Measurements from ENCODE around the gene SCAPER.
"Not testable (repeated sequence)": the region's sequence is repeated elsewhere in the genome, so short reads cannot be mapped to it uniquely, and the experiment has no call there.

The SCAPER gene

DNA sequence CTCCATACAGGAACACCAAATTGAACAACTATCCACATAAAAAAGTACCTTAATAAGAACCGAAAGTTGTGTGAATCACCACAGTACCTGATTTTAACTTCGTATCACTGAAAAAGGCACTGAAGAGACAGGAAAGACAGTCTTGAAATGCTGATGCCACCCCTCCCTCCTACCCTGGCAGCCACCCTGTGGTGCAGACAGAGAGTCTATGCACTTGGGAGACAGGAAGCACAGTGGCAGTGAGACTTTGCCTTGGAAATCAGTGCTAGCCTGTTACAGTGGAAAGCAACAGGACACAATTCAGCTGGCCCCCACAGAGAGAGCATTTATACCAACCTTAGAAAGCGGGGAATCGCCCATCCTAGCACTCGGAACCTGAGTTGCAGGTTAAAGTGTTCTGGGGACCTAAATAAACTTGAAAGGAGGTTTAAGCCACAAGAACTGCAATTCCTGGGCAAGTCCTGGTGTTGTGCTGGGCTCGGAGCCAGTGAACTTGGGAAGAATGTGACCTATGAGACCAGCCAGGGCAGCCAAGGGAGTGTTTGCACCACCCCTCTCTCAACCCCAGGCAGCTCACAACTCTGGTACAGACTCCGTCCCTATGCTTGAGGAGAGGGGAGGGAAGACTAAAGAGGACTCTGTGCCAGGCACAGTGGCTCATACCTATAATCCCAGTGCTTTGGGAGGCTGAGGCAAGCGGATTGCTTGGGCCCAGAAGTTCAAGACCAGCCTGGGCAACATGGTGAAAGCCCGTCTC lies 328.4 kb downstream of the SCAPER start:
- no peak for DNase-seq (ENCODE audit: low spot score)

DNA sequence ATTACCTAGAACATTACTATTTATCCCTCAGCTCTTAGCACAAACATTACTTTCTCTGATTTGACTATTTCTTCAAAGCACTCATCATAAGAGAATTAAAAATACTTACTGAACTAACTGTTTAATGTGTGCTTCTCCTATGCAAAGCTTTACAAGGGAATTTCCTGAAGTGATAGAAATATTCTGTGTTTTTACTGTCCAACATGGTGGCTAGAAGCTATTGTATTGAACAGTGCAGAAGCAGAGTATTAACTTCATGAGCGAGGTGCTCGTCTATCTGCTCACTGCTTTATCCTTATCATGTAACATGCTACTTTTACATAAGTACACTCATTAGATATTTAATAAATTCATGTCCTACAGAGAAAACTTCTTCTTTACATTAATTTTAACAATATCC lies 329.5 kb downstream of the SCAPER start:
- no peak for DNase-seq (ENCODE audit: low spot score)

DNA sequence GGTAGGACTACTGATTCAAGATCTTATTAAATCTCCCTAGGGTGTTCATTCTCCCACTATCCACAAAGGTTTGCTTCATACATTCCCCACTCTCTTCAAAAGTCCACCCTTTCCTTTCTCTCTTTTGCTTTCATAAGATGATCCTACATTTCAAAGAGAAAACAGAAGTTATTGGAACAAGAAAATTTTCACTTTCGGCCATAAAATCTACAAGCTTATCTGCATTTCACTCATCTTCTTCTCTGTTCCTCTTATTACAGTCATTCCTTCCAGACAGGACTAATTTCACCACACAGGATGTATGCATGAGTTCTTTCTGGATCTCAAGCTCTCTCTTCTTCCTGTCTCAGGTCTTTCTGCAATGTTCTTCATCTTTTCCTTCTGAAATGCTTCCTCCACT lies 329.9 kb downstream of the SCAPER start:
- DNase-seq (ENCODE audit: low spot score) = no peak

DNA sequence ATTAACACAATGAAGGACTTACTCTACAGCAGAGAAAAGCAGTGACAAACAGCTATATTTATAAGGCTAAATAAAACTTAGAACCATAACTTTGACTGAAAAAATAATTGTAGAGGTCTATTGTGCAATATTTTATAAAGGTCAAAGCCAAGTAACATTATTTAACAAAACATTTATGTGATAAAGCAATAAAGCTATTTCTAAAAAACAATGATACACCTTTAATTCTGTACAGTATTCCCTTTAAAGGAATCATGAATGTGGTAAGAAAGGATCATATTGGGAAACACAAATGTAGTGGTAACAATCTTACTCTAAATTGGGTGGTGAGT lies 332.2 kb downstream of the SCAPER start:
- no peak for DNase-seq (ENCODE audit: low spot score)

DNA sequence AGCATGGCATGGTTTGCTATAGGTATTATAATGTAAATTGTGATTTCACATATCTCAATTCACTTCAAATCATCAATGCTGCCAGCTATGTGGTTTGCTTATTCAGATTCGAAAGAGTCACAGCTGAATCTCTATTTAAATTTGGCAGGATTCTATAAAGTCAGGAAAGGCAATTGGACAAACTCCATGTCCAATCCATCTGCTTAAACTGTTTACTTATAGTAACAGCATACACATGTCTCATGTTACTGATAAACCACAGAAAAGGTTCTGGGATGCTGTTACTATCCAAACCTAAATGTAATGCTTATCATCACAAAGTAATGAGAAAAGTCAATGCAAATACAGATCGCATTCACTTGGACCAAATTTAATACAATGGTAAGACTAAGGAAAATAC lies 338.9 kb downstream of the SCAPER start:
- DNase-seq (ENCODE audit: low spot score) = no peak

DNA sequence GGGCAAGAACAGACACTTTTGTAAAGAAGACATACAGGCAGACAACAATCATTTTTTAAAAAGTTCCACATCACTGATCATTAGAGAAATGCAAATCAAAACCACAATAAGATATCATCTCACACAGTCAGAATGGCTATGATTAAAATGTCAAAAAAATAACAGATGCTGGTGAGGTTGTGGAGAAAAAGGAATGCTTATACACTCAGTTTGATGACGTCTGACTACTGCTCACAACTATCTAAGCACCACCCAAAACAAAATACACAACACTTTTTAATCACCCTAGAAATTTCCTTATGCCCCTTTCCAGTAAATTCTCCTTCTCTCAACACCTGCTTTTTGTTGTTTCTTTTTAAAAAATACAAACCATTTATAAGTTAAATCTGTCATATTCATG lies 339.8 kb downstream of the SCAPER start:
- DNase-seq (ENCODE audit: low spot score) = no peak

DNA sequence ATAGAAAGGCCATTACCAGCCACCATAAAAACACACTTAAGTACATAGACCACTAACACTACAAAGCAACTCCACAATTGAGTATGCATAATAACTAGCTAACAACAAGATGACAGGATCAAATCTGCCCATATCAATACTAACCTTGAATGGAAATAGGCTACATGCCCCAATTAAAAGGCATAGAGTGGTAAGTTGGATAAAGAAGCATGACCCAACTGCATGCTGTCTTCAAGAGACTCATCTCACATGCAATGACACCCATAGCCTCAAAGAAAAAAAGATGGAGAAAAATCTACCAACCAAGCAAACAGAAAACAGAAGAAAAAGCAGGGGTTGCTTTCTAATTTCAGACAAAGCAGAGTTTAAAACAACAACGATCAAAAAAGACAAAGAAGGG lies 349.9 kb downstream of the SCAPER start:
- no peak for DNase-seq (ENCODE audit: low spot score)

DNA sequence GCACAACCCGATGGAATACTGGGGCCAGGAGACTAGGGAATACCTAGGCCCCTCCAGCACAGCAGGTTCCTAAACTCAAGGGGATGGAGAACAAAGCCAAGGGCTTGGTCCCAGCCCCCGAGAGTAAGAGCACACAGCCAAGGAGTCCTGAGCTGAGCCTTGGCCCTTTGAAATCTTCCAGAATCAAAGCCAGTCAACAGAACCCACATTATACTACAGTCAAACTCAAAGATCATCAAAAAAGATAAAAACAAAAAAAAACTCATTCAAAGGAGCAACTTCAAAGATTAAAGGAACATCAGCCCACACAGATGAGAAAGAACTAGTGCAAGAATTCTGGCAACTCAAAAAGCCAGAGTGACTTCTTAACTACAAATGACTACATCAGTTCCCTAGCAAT lies 351.6 kb downstream of the SCAPER start:
- no peak for DNase-seq (ENCODE audit: low spot score)

DNA sequence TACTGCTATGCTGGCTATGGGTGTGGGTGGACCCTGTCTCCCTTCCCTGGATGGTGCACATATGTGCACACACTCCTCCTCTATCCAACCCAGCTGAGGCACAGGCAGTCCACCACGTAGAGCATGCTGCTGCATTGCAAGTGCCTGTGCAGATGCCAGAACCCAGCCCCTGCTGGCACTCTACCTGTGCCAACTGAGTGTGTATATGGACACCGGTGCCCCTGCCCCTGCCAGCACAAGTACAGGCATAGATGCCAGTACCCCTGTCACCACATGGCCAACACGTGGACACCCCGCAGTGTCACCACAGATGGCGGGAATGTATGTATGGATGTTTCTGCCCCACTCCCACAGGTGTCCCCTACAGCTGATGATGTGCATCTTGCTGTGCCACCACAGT lies 352.0 kb downstream of the SCAPER start:
- DNase-seq (ENCODE audit: low spot score) = no peak

DNA sequence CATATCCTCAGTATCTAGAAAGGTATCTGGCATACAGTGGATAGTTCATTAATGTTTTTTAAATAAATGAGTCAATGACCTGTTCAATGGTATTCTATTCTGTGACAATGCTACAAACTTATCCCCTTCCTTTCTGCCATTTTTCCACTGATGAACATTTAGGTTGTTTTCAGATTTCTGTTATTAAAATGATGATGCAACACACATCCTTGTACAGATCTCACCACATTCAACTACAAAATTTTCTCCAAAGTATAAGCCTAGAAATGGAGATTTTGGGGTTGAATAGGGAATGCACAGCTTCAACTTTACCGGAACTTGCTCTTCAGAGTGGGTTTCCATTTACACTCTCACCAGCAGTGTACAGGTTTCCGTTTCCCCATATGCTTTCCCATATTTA lies 358.3 kb downstream of the SCAPER start:
- DNase-seq (ENCODE audit: low spot score) = no peak

DNA sequence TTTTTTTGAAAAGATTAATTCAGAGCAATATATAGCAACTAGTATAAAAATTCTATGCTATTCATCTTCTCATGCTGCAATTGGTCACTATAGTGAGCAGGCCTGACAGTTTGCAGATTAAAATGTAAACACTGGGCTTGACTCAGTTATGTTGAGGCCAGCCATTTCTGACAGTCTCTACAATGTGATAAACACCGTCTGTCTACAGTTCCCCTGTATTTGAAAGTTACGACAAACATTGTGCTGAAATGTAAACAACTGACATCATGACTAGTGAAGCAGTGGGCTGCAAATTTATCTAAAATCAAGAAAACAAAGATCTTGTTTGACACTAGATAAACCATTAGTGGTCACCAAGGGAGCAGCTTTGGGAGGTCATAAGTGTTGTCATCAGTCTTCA lies 371.1 kb downstream of the SCAPER start:
- DNase-seq (ENCODE audit: low spot score) = no peak

DNA sequence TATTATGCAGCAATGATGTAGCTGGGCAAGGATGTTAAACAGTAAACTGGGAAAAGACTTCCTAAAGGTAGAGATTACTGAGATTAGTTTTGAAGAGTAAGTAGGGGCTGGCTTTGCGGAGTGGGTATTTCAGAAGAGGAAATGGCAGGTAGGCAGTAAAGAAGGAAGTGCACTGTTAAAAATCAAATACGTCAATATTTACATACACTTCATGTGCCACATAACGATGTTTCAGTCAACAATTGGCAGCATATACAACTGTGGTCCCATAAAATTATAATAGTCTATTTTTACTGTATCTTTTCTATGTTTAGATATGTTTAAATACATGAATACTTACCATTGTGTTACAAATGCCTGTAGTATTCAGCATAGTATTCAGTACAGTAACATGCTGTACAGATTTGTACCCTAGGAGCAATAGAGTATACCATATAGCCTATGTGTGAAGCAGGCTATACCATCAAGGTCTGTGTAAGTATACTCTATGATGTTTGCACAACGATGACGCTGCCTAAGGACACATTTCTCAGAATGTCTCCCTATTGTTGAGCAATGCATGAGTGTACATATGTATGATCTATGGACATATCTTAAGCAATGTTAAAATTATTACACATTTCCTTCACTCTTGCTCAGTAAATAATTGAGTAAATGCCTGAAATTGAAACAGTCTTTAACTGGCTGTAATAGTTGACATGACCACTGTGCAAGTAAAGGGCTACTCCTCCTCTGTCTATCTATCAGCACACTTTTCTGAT lies 371.9 kb downstream of the SCAPER start:
- no peak for DNase-seq (ENCODE audit: low spot score)

DNA sequence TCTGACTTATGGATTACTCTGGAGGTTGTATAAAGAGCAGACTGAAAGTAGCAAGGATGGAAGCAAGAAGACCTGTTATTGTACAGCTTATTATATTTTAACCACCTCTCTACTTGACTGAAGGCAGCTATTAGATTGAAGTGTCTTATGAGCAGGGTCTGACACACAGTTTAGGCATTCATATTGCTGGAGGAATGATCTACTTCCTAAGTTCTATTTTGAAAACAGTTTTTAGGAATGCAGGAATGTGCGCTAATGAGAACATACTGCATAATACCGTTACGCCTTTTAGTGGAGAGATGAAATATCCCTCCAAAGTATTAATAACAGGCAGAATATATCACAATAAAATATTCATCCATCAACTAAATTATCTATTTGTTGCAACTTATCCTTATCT lies 375.2 kb downstream of the SCAPER start:
- no peak for DNase-seq (ENCODE audit: low spot score)

DNA sequence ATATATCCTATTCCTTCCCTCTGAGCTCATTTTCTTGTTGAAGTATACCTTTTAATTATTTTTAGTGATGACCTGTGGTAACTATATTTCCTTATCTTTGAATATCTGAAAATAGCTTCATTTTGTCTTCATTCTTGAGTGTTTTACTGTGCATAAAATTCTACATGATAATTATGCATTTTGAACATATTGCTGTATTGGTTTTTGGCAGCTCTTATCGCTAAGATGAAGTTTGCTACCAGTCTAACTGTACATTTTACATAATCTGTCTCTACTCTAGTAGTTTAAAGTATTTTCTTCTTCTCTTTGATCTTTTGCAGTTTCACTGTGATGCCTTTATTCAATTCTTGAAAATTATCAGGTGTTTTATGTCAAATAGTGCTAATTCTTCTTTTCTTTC lies 379.0 kb downstream of the SCAPER start:
- DNase-seq (ENCODE audit: low spot score) = no peak

DNA sequence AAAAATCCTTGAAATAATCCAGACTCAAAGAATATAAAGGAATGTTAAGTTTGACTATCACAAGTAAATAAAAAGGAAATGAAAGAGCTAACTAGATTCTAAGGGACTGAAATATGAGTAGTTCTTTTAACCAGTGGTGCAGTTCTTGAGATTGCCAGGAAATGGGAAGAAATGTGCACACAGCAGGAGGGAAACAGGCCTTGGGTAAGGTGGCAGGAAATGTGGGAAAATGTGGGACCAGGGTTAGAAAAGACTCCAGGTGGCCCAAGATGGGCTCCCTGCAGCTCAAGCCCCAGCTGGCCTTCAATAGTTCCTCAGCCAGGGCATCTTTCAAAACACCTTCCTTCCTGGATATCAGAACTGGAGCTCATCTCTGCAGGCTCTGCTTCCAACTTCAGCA lies 387.2 kb downstream of the SCAPER start:
- DNase-seq (ENCODE audit: low spot score) = no peak

DNA sequence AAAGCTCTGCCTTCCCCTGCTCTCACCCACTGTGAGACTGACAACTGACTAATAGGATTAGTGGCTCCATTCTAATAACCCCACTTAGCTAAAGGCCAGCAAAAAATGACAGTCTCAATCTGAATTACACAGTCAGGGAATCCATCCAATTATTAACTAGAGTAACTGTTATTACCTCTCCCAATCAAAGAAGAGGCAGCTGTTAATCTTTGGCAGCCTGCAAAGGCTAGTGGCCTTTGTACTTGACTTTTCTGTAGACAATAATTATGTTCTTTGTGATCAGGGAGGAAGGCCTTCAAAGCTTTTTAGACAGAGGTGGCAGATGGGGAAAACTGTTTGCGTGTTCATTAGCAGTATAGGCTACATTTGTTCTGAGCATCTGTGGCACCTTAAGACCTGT lies 390.9 kb downstream of the SCAPER start:
- DNase-seq (ENCODE audit: low spot score) = no peak

DNA sequence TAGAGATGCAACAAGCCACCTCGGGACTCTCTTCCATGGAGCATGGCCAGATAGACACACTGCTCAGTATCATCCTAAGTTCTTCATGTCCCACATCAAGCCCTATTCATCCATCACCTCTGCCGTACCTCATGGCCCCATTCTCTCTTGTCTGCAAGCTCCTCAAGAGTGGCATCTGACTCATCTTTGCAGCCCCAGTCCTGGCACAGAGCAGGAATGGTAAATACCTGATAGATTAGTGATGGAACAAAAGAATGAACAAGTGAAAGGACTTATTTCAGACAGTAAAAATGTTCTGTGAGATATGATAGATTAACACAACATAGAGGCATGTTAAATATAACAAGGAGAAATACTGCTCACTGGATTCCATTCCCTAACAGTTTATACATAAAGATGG lies 392.2 kb downstream of the SCAPER start:
- no peak for DNase-seq (ENCODE audit: low spot score)

DNA sequence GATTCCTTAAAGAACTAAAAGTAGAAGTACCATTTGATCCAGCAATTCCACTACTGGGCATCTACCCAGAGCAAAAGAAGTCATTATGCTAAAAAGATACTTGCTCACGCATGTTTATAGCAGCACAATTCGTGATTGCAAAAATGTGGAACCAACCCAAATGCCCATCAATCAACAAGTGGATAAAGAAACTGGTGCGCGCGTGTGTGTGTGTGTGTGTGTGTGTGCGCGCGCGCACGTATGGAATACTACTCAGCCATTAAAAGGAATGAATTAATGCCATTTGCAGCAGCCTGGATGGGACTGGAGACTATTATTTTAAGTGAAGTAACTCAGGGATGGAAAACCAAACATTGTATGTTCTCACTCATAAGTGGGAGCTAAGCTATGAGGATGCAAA lies 394.5 kb downstream of the SCAPER start:
- not testable (repeated sequence) for DNase-seq (ENCODE audit: low spot score)

DNA sequence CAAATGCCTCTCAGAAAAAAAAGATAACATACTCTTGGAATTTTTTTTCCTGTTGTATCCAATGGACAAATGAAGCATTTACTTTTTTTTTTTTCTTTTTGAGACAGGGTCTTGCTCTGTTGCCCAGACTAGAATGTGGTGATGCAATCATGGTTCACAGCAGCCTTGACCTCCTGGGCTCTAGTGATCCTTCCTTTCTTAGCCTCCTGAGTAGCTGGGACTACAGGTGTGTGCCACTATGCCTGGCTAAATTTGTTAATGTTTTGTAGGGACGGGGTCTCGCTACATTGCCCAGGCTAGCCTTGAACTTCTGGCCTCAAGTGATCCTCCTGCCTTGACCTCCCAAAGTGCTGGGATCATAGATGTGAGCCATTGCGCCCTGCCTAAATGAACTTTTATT lies 401.3 kb downstream of the SCAPER start:
- no peak for DNase-seq (ENCODE audit: low spot score)

DNA sequence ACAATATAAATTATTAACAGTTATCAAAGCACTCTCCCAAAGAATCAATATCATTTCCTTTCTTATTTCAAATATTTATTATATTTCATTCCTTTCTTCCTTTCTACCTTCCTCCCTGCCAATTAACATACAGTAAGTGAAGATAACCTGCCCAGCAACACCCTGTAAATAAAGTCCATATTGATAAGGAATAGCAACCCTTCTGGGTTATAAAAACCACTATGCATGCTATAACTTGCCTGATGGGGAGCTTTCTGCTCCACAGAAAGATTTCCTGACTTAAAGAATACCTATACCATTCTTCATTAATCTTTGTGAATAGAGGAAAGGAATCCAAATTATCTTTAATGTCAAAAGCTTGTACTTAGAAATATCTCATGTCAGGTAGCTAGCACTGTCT lies 402.0 kb downstream of the SCAPER start:
- DNase-seq (ENCODE audit: low spot score) = no peak

DNA sequence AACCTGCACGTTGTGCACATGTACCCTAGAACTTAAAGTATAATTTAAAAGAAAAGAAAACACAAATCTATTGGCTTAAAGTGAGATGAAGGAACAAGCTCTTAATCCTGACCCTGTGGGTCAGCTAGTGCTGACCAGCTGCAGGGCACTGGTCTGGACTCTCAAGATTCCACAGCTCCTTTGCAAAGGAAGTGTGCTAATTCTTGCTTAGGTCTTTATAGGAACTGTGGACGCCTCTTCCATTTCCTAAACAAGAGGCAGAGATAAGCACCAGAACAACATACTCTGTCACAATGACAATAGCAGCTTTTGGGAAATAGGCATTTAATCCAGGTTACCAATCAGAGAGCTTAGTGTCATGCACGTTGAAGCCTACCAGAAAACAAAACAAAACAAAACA lies 402.5 kb downstream of the SCAPER start:
- DNase-seq (ENCODE audit: low spot score) = no peak

DNA sequence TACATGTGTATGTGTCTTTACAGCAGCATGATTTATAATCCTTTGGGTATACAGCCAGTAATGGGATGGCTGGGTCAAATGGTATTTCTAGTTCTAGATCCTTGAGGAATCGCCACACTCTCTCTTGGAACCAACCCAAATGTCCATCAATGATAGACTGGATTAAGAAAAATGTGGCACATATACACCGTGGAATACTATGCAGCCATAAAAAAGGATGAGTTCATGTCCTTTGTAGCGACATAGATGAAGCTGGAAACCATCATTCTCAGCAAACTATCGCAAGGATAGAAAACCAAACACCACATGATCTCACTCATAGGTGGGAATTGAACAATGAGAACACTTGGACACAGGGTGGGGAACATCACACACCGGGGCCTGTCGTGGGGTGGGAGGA lies 403.0 kb downstream of the SCAPER start:
- not testable (repeated sequence) for DNase-seq (ENCODE audit: low spot score)

DNA sequence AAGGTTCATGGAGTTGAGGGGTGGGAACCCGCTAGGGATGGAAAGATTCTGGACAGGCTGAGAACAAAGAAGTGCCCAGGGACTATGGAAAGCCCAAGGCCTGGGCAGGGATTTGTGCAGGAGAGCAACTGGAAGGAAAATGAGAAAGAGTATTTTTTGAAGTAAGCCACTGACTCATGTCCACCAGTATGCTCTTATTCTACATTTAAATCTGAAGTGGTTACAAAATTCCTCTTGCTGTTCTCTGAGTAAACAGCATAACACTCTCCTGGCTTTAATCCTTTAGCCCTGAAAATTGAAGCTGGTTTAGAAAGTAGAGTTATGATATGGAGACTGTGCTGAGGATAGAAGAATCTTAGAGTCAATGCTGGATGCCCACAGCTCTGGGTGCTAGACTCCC lies 403.4 kb downstream of the SCAPER start:
- DNase-seq (ENCODE audit: low spot score) = no peak

DNA sequence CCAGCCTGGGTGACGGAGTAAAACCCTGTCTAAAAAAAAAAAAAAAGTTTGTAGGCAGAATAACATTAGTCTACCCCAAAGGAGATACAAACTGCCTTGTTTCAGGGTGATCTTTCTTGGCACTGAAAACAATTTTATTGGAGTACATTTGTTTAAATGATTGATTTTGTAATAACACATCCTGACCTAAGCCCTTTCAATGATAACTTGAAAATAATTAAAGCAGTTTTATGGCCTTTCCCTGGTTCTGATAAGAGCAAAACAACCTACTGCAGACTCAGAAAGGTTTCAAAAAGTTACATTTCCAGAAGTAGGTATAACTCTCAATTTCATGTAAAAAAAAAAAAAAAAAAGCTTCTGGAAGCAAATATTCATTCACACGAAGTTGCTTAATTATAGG lies 404.1 kb downstream of the SCAPER start:
- DNase-seq (ENCODE audit: low spot score) = no peak

Measured in hematopoietic multipotent progenitor cell treated with erythropoietin and hydrocortisone succinate and interleukin-3 and kit ligand, for 17 days (in vitro differentiated cells).